ENCODE results near the gene CREB3L4. TPM values are rescaled to one million over a fixed set of nuclear protein-coding genes. Genes with fewer than 3 reads are reported as not detected.

The CREB3L4 gene
- total and polyA plus RNA-seq, 2 of the 13 experiments (the other 11 are each of a cell fraction or from before 2014, with no cell fraction given): 9.9 to 18.7 TPM

DNA sequence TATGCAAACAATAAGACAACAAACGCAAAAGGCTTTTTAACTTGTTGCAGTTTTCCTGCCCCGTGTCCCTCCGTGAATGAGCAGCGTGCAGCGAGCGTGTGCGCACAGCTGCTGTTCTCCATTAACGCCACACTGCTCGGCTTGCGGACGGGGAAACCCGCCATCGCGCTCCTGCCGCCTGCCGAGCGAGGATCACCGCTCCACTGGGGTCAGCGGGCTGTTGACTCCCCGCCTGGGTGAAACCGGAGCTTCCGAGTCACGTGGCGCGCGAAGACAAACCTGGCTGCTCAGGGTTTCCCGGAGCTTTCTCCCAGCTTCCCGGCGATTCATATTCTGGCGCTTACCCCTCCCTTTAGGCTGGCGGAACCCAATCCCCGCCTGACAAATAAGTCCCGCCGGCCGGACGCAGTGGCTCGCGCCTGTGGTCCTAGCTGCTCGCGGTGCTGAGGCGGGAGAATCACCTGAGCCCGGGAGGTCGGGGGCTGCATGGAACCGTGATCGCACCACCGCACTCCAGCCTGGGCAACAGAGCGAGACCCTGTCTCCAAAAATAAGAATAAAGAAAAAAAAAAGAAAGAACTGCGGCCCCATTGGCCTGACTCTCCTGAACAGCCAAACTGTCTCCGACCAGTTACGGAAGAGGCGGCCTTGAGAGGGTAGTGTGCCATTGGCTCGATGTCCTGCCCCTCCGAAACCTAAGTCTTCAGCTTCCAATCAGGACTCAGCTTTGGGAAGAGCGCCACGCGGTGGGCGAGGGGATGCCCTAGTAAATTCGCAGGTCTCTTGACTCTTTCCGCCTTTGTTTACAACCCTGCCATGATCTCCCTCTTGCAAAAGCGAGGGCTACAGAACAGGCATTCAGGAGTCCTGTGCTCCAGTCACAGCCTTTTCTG, at the start of gene CREB3L4 (continued):
- peak; percentile 64; the same call in 1 of the 2 replicates for TF ChIP-seq SP4 (CRISPR knock-in tag; IDR thresholded peaks at IDR 0.05)
- TF ChIP-seq ZNF564 (CRISPR knock-in tag; IDR thresholded peaks at IDR 0.05): peak; percentile 79; the same call in 1 of the 2 replicates
- TF ChIP-seq KDM5B (CRISPR knock-in tag; IDR thresholded peaks at IDR 0.05; ENCODE audit: borderline replicate concordance): peak; percentile 86; the same call in 1 of the 2 replicates
- peak; percentile 98 for TF ChIP-seq ZNF878 (CRISPR knock-in tag; IDR thresholded peaks at IDR 0.05)
- TF ChIP-seq ZKSCAN1 (IDR thresholded peaks at IDR 0.05; ENCODE audit: low read length): no peak
- TF ChIP-seq MBD4 (IDR thresholded peaks at IDR 0.05; ENCODE audit: borderline replicate concordance, low read length): no peak
- TF ChIP-seq, protein P1, sequence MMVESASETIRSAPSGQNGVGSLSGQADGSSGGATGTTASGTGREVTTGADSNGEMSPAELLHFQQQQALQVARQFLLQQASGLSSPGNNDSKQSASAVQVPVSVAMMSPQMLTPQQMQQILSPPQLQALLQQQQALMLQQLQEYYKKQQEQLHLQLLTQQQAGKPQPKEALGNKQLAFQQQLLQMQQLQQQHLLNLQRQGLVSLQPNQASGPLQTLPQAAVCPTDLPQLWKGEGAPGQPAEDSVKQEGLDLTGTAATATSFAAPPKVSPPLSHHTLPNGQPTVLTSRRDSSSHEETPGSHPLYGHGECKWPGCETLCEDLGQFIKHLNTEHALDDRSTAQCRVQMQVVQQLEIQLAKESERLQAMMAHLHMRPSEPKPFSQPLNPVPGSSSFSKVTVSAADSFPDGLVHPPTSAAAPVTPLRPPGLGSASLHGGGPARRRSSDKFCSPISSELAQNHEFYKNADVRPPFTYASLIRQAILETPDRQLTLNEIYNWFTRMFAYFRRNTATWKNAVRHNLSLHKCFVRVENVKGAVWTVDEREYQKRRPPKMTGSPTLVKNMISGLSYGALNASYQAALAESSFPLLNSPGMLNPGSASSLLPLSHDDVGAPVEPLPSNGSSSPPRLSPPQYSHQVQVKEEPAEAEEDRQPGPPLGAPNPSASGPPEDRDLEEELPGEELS (CRISPR knock-in tag; IDR thresholded peaks at IDR 0.05): peak; percentile 62
- TF ChIP-seq ZBTB3 (CRISPR knock-in tag; IDR thresholded peaks at IDR 0.05; ENCODE audit: borderline replicate concordance, low read depth): peak; percentile 85
- TF ChIP-seq FOXO1 (CRISPR knock-in tag; IDR thresholded peaks at IDR 0.05): peak; percentile 87
- TF ChIP-seq MED13 (CRISPR knock-in tag; IDR thresholded peaks at IDR 0.05): no peak
- TF ChIP-seq DMTF1 (CRISPR knock-in tag; IDR thresholded peaks at IDR 0.05): 0 out of 2 replicates have a peak, but pooled peaks have one; percentile 42
- TF ChIP-seq XBP1 (CRISPR knock-in tag; IDR thresholded peaks at IDR 0.05): no peak
- TF ChIP-seq BHLHE40 (IDR thresholded peaks at IDR 0.05; ENCODE audit: low read length): peak; percentile 78
- TF ChIP-seq ZNF558 (CRISPR knock-in tag; IDR thresholded peaks at IDR 0.05; ENCODE audit: borderline replicate concordance): peak; percentile 93; the same call in 1 of the 2 replicates
- TF ChIP-seq, protein P2, sequence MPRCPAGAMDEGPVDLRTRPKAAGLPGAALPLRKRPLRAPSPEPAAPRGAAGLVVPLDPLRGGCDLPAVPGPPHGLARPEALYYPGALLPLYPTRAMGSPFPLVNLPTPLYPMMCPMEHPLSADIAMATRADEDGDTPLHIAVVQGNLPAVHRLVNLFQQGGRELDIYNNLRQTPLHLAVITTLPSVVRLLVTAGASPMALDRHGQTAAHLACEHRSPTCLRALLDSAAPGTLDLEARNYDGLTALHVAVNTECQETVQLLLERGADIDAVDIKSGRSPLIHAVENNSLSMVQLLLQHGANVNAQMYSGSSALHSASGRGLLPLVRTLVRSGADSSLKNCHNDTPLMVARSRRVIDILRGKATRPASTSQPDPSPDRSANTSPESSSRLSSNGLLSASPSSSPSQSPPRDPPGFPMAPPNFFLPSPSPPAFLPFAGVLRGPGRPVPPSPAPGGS (CRISPR knock-in tag; IDR thresholded peaks at IDR 0.05): no peak; the same call in none of the 2 replicates
- peak; percentile 81 for TF ChIP-seq CTCF (CRISPR knock-in tag; IDR thresholded peaks at IDR 0.05)
- no peak; the same call in 1 of the 2 replicates for TF ChIP-seq MIER3 (CRISPR knock-in tag; IDR thresholded peaks at IDR 0.05; ENCODE audit: borderline replicate concordance)
- no peak for TF ChIP-seq SMARCE1 (IDR thresholded peaks at IDR 0.05; ENCODE audit: borderline replicate concordance)
- peak; percentile 96; the same call in 1 of the 2 replicates for TF ChIP-seq NFKB2 (CRISPR knock-in tag; IDR thresholded peaks at IDR 0.05; ENCODE audit: borderline replicate concordance)

All from HepG2 (cell line).